GM18870 (cell line): ENCODE measurements around the gene DCAF6.
"Not testable (repeated sequence)": the region's sequence is repeated elsewhere in the genome, so short reads cannot be mapped to it uniquely, and the experiment has no call there.

Experiments used
- ATAC-seq: cut with Tn5 transposase; IDR thresholded peaks from one replicate; pipeline ENCODE4 v1.9.1; 2021; ENCODE audit warnings: moderate library complexity; ENCODE audit not compliant: unreplicated experiment

DCAF6 gene

GRCh38 chr1:168007691-168008090 is 71.2 kb downstream of the DCAF6 start:
- no peak for ATAC-seq

- no peak for ATAC-seq
Observed at GRCh38 chr1:168008595-168008994, 72.1 kb downstream of the DCAF6 start.

- ATAC-seq = no peak
Observed at GRCh38 chr1:168009322-168009721, 72.8 kb downstream of the DCAF6 start.

- ATAC-seq = no peak
Observed at GRCh38 chr1:168019407-168019806, 82.9 kb downstream of the DCAF6 start.

DNA sequence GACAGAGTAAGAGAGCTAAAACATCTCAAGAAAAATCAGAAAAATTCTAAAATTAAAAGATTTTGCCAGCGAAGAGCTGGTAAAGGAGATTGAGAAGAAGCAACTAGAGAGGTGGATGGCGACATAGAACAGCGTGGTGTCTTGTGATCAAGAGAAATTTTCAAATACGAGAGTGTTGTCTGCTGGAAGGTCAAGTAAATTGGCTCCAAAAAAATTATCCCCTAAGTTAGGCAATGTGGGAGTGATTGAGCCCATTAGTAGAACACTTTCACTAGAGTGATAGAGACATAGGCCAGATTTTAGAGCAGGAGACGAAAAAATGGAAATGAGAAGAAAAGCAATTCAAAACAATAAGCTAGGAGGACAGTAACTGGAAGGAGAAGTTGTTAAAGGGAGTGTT is 94.7 kb downstream of the DCAF6 start:
- ATAC-seq = no peak

- ATAC-seq = no peak
Observed at GRCh38 chr1:168031627-168032026, 95.1 kb downstream of the DCAF6 start.

DNA sequence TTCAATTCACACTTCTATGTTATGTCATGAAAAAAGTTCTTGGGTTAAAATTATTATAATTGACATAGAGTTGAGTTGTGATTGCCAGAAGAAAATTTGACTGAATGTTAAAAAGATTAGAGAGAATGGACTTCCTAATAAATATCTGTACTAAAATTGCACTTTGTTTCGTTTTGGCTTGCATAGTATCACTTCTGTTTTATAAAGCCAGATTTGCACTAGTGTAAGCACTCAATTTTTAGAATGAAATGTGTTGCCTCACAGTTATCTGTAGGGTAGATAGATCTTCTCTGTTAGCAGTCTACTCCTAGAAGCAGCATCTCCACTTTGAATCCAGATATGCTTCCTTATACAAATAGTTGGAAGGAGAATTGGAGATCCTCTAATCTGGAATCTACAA is 95.5 kb downstream of the DCAF6 start:
- no peak for ATAC-seq

GRCh38 chr1:168035345-168035744 is 98.9 kb downstream of the DCAF6 start:
- no peak for ATAC-seq

GRCh38 chr1:168042362-168042761 is 105.9 kb downstream of the DCAF6 start:
- ATAC-seq = no peak

DNA sequence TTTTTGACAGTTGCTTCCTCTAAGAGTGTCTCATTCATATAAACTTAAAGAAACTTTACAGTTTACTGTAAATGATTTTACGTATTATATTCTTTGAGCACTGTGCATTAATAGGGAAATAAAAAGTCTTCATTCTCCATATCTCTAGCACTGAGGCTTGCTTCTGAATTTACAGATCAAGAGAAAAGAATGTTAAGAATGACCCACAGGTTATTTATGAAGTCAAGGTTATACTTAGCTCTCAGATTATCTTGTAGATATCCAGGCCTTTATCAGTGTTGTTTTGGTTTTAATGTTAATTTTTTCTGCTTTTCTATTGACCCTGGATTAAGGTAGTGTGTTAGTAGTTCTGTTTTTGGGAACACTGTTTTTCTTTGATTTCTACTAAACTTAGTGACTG is 108.8 kb downstream of the DCAF6 start:
- ATAC-seq = no peak

GRCh38 chr1:168050307-168050706 is 113.8 kb downstream of the DCAF6 start:
- ATAC-seq = no peak

GRCh38 chr1:168050880-168051279 is 114.4 kb downstream of the DCAF6 start:
- ATAC-seq = no peak

DNA sequence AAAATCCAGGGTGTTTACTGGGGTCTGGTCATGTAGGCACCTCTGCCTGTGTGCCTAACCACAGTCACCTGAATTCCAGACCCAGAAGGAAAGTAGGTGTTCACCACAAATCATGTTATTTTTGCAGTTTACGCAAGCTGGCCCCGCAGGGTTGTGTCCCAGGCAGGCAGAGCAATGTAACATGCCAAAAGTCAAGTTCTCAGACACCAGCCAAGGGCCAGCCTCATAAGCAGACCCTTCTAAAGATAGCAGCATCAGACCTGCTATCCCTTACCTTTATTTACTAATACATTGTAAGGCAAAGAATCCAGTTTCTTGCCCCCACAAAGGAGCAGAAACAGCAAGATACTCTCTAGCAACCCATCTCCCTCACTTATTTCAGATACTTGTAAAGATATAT is 117.2 kb downstream of the DCAF6 start:
- ATAC-seq = no peak

DNA sequence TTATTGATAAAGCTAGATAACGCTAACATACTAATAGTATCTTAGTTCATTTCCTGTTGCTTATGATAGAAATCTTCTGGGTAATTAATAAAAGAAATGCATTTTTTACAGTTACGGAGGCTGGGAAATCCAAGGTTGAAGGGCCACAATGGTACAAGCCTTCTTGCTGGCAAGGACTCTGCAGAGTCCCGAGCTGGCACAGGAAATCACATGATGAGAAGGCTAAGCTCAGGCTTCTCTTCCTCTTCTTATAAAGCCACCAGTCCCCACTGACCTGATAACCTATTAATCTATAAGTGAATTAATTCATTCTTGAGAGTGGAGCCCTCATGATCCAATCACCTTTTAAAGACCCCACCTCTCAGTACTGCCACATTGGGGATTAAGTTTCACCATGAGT is 117.6 kb downstream of the DCAF6 start:
- no peak for ATAC-seq

- ATAC-seq = not testable (repeated sequence)
Observed at GRCh38 chr1:168056152-168056551, 119.7 kb downstream of the DCAF6 start.

DNA sequence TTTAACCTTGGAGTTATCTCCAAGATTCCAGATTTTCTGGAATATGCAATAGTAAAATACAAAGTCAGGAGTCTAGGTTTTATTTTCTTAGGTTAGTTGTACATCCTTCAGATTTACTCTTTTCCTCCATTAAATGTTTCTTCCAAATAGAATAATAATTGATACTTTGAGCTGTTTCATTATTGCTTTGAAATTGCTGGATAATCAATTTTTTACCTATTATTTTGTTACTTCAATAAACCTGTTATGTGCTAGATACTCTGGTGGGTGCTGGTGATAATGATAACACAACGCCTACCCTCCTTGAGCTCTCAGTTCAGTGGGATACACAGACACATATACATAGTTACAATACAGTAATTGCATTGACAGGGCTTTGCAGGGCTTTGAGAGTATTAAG is 120.9 kb downstream of the DCAF6 start:
- ATAC-seq = no peak

- no peak for ATAC-seq
Observed at GRCh38 chr1:168057921-168058320, 121.4 kb downstream of the DCAF6 start.

- no peak for ATAC-seq
Observed at GRCh38 chr1:168064216-168064615, 127.7 kb downstream of the DCAF6 start.

- ATAC-seq = no peak
Observed at GRCh38 chr1:168065506-168065905, 129.0 kb downstream of the DCAF6 start.

- ATAC-seq = no peak
Observed at GRCh38 chr1:168069384-168069783, 132.9 kb downstream of the DCAF6 start.

DNA sequence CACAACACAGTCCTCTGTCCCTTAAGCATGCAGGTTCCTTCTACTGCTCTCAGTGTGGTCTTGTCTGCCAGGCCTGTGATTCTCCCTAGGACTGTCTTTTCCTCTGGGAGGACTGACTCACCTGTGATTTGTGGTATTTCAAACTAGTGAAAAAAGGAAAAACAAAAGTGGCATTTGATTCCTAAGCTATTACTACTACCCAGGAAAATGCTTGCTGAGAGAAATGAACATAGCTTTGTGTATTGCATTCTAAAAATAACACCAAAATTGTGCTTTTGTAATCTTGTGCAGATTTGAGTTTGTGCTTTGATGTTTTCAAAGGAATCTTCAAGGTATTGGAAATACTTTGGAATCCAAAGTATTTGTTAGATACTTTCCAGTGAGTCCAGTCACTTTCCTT is 143.3 kb downstream of the DCAF6 start:
- ATAC-seq = no peak

GRCh38 chr1:168081373-168082007 is 145.0 kb downstream of the DCAF6 start:
- no peak for ATAC-seq
